ENCODE measurements around the gene DEPP1.
A peak's percentile ranks its signal among the peaks of the same experiment; 100 is the strongest.

The DEPP1 gene

DNA sequence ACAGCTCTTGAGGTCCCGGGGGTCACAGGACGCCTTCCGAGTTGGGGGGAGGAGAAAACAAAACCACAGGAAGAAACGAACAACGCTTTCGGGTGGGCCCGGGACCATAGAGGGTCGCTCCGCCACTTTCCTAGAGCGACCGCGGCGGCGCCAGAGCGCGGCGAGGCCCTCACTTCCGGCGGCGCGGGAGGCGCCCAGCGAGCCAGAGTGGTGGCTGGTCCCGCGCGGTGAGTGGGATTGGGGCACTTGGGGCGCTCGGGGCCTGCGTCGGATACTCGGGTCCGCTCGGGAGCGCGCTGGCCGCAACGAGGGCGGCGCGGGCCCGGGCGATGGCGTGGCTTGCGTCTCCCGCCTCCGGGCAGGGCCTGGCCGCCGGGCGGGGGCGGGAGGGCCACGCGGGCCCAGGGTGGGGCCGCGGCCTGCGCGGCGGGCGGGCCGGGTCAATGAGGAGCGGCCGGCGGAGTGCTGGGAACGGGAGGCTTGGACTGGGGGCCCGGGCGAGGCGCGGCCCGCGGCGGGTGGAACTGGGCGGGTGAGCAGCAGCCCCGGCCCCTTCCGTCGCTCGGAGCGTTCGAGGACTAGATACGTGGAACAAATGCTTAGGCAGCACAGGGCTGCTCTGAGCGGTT is 22.3 kb upstream of the DEPP1 start, which contains the start of gene ZNF22:
ZNF22 (plus strand) TSS at position 172 of the 629 bp plus-strand sequence. CDS start 2,446 bp downstream, outside the sequence.
- Histone ChIP-seq H3K27me3 (ENCODE audit: insufficient read depth, low read length) (no peaks in the 10 kb centered on the region), H3K9ac (ENCODE audit: low read depth, low read length) (peak within 1 kb of the TSS; percentile 93), H3K4me1 (ENCODE audit: insufficient read depth, low read length) (peaks cover 24% of the 10 kb centered on the region; the same call in 1 of the 2 replicates), H3K36me3 (ENCODE audit: insufficient read depth, low read length) (peaks cover 31% of the 10 kb centered on the region), H3K27ac (ENCODE audit: low read depth, low read length) (0 out of 2 replicates have a peak within 1 kb of the TSS, but pooled peaks have one; percentile 18), H3K4me3 (ENCODE audit: low read length) (peak within 1 kb of the TSS; percentile 97), H3K9me3 (ENCODE audit: insufficient read depth, low read depth, low read length) (no peaks in the 10 kb centered on the region)
- WGBS, result 1% methylated on average over 79 of the region's 79 CpGs

DNA sequence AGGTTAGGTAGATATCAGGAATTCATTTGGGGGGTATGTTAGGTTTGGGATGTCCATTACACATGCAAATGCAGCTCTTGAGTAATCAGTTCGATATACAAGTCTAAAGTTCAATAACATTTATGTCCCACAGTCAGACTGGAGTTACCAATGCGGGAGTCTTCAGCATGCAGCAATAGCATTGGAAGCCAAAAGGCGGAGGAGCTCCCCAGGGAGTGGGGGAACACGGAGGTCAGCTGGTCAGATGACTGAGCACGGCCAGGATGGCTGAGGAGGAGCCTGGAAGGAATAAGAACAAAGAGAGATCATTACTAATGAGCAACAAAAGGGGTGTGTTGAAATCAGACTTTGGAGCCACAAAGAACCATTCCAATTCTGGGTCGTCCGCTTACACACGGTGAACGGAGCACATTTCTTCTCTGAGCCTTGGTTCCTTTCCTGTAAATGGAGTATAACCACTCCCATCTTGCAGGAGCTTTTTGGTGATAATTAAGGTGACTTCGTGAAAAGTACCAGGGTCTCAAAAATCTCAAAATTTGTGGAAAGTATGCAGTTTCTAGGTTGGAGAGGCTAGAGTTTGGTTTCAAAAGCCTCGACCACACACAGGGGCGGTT is 21.6 kb upstream of the DEPP1 start:
- peak overlapping the region; percentile 93 for H3K9ac ChIP-seq (ENCODE audit: low read depth, low read length)

DNA sequence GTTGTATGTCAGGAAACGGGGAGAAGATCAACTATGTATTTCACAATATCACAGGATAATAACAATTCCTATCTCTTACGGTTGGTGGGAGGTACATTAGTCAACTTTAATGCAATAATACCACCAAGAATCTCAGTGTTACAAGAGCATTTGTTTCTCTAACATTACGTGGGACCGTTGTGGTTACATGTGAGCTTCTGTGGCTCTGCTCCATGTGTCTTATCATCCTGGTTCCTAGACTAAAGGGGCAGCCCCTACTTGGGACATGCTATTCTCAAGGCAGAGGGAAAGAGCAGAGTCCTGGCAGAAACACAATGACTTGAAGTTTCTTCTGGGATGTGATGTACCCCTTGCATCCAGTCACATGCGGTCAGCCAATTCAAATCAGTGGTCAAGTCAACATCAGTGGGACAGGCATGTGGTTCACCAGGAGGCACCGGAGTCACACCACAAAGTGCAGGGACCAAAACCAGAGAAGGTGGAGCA is 19.6 kb upstream of the DEPP1 start:
- Histone ChIP-seq H3K27ac (ENCODE audit: low read depth, low read length) (no peak overlapping the region), H3K9me3 (ENCODE audit: insufficient read depth, low read depth, low read length) (no peaks in the 10 kb centered on the region), H3K27me3 (ENCODE audit: insufficient read depth, low read length) (no peaks in the 10 kb centered on the region), H3K36me3 (ENCODE audit: insufficient read depth, low read length) (peaks cover 7% of the 10 kb centered on the region), H3K4me3 (ENCODE audit: low read length) (no peak overlapping the region), H3K9ac (ENCODE audit: low read depth, low read length) (no peak overlapping the region), H3K4me1 (ENCODE audit: insufficient read depth, low read length) (peaks cover 34% of the 10 kb centered on the region)
- 96% methylated on average over 6 of the region's 6 CpGs for WGBS

More for the DNA sequence above, 21.6 kb upstream of the DEPP1 start:
- H3K36me3 ChIP-seq (ENCODE audit: insufficient read depth, low read length), result peaks cover 27% of the 10 kb centered on the region
- peaks cover 24% of the 10 kb centered on the region; the same call in 1 of the 2 replicates for H3K4me1 ChIP-seq (ENCODE audit: insufficient read depth, low read length)
- H3K9me3 ChIP-seq (ENCODE audit: insufficient read depth, low read depth, low read length), result no peaks in the 10 kb centered on the region
- 60% methylated on average over 12 of the region's 12 CpGs for WGBS
- H3K27me3 ChIP-seq (ENCODE audit: insufficient read depth, low read length), result no peaks in the 10 kb centered on the region
- peak overlapping the region; percentile 97 for H3K4me3 ChIP-seq (ENCODE audit: low read length)
- H3K27ac ChIP-seq (ENCODE audit: low read depth, low read length), result no peak overlapping the region

DNA sequence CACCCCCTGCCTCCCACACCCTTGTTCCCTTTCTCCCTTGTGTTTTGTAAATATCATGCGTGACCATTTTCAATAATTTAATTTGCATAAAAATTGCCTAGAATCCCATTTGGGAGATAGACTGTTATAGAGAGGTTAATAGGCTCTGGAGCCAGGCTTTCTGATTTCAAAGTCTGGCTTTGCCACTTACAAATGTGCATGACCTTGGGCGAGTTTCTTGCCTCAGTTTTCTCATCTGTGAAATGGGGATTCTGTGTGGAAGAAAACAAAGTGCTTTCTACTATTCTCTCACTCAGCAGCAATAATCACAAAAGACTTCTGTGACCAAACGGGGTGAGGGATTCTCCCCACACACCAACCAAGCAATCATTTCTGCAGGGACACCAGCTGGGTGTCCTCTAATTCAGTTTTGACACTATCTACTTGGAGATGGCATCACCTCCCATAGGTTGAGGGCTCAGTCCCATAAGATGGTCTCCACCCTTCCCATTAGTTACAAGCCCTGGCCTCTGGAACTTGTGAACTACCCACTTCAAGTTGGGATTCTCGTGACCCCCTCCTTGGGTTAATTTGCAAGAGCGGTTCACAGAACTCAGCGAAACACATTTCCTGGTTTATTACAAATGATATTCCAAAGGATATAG is 18.6 kb upstream of the DEPP1 start:
- Histone ChIP-seq H3K4me1 (ENCODE audit: insufficient read depth, low read length) (peaks cover 32% of the 10 kb centered on the region), H3K9me3 (ENCODE audit: insufficient read depth, low read depth, low read length) (no peaks in the 10 kb centered on the region), H3K9ac (ENCODE audit: low read depth, low read length) (no peak overlapping the region), H3K4me3 (ENCODE audit: low read length) (no peak overlapping the region), H3K27ac (ENCODE audit: low read depth, low read length) (no peak overlapping the region), H3K36me3 (ENCODE audit: insufficient read depth, low read length) (no peaks in the 10 kb centered on the region), H3K27me3 (ENCODE audit: insufficient read depth, low read length) (no peaks in the 10 kb centered on the region)
- 94% methylated on average over 4 of the region's 6 CpGs for WGBS

DNA sequence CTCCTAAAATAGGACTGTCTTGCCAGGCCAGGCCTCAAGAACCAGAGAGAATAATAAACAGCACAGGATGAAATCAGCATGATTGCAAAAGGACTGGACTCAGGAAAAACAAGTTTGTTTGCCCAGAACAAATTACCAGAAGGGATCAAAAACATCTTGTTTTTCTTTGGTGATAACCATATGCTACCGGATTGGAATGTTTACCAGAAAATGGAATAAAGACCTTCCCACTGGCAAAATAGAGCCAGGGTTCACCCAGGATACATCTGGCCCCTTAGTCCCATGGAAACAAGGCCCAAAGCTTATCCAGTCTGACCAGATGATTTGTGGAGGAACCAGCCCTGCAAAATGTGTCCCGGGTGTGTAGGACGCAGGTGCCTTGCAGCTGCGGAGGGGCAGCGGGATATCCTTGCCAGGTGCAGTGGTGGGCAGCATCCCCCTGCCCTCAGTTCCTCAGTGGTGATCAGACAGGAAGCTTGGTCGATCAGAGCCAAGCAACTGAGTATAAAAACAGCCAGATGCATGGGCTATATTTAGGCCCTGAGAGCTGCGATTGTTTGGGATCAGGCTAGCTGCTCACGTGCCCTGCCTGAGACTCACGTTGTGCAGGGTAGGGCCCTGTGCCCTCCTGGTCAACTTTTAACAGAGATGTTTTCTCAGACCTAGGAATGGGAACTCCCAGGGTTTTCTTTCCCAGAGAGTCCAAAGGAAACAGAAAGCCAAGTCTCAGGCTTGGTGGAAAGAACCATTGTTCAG is 17.5 kb upstream of the DEPP1 start:
- Histone ChIP-seq H3K36me3 (ENCODE audit: insufficient read depth, low read length) (no peaks in the 10 kb centered on the region), H3K9ac (ENCODE audit: low read depth, low read length) (no peak overlapping the region), H3K27me3 (ENCODE audit: insufficient read depth, low read length) (no peaks in the 10 kb centered on the region), H3K27ac (ENCODE audit: low read depth, low read length) (no peak overlapping the region), H3K4me1 (ENCODE audit: insufficient read depth, low read length) (peaks cover 32% of the 10 kb centered on the region), H3K9me3 (ENCODE audit: insufficient read depth, low read depth, low read length) (no peaks in the 10 kb centered on the region), H3K4me3 (ENCODE audit: low read length) (no peak overlapping the region)
- 94% methylated on average over 9 of the region's 9 CpGs for WGBS

DNA sequence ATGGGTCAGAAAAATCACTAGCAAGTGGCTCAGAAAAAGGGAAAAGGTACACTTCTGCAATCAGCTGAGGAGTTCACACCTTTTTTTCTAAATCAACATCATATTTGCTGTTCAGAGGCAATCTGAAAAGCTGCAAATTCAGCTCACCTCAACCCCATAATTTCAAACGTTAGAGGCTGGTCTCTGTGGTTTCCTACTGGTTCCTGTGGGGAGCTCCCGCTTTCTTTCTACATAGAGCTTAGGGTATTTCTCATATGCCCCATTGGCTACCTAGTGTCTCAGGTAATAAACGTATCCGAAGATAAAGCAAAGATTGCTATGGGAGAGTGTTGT is 16.9 kb upstream of the DEPP1 start:
- H3K27me3 ChIP-seq (ENCODE audit: insufficient read depth, low read length), result no peaks in the 10 kb centered on the region
- no peaks in the 10 kb centered on the region for H3K9me3 ChIP-seq (ENCODE audit: insufficient read depth, low read depth, low read length)
- WGBS, result 88% methylated on average over 4 of the region's 4 CpGs
- no peak overlapping the region for H3K4me3 ChIP-seq (ENCODE audit: low read length)
- H3K36me3 ChIP-seq (ENCODE audit: insufficient read depth, low read length), result no peaks in the 10 kb centered on the region
- H3K4me1 ChIP-seq (ENCODE audit: insufficient read depth, low read length), result peaks cover 37% of the 10 kb centered on the region
- no peak overlapping the region for H3K27ac ChIP-seq (ENCODE audit: low read depth, low read length)
- H3K9ac ChIP-seq (ENCODE audit: low read depth, low read length), result no peak overlapping the region

DNA sequence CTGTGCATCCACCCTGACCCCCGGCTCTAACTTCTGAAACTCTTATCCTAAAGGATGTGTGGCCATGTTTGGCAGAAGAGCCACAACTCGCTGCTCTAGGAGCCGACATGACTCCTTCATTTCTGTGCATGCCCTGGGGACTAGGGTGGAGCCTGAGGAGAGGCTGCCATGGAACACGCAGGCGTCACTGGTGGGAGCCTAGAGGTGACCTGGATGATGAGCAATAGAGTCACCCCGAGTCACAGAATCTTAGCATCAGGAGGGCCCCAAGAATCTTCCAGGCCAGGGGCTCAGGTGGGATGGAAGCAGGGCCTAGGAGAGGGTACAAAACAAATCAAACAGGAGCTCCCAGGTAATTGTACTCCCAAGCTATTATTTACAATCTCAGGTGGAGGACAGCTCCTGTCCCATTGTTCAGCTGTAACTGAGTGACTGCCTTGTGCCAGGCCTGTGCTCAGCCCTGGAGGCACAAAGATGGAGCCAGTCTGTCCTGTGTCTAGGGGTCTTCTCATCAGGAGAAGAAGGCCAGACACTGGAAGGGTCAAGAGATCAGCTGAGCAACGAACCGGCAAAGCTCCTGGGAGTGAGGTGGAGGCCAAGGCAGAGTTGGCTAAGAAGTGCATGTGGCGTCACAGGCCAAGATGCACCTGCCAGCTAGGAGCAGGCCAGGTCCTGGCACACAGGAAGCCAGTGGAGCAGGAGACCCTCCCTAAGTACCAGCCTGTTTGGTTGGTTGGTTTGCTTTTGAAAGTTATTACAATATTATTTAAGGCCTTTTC is 16.3 kb upstream of the DEPP1 start:
- Histone ChIP-seq H3K9me3 (ENCODE audit: insufficient read depth, low read depth, low read length) (no peaks in the 10 kb centered on the region), H3K4me3 (ENCODE audit: low read length) (no peak overlapping the region), H3K4me1 (ENCODE audit: insufficient read depth, low read length) (peaks cover 35% of the 10 kb centered on the region), H3K27ac (ENCODE audit: low read depth, low read length) (no peak overlapping the region), H3K36me3 (ENCODE audit: insufficient read depth, low read length) (no peaks in the 10 kb centered on the region), H3K27me3 (ENCODE audit: insufficient read depth, low read length) (no peaks in the 10 kb centered on the region), H3K9ac (ENCODE audit: low read depth, low read length) (no peak overlapping the region)
- 89% methylated on average over 9 of the region's 9 CpGs for WGBS

DNA sequence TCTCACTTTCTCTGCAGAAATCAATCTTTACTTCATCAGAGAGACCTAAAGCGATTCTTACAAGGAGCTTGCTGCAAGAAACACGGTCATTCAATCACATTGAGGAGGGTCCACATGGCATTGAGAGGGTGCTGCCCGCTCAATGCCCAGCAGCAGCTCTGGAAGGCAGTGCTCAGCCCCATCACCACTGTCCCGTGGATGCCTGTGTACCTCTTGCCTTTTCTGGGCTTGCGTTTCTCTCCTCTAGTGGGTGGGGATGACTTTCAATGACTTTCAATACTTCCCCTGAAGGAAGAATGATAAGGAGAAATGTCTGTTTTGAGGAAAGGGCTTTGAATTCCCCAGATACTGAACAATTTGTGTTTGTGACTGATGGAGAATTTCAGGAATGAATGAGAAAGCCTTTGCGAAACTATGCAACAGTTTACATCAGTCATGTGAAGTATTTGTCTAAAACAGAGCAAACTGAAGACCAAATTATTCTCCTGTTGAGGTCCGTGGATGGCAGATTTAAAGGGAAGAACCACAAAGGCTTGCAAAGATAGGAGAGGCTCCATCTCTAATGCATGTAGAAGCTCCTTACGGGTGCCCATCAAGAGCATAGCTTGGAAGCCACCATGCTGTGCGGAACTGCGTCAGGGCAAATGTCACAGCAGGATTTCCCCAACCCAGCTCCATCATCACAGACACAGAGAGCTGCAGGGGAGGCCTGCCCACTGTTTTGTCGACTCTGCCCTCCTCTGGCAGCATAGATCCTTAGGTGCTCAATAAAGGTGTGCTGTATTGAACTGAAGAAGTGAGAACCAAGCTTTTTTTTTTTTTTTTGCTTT is 15.5 kb upstream of the DEPP1 start:
- H3K9ac ChIP-seq (ENCODE audit: low read depth, low read length), result no peak overlapping the region
- WGBS, result 73% methylated on average over 11 of the region's 11 CpGs
- H3K27ac ChIP-seq (ENCODE audit: low read depth, low read length), result no peak overlapping the region
- no peaks in the 10 kb centered on the region for H3K27me3 ChIP-seq (ENCODE audit: insufficient read depth, low read length)
- no peaks in the 10 kb centered on the region for H3K36me3 ChIP-seq (ENCODE audit: insufficient read depth, low read length)
- no peaks in the 10 kb centered on the region for H3K9me3 ChIP-seq (ENCODE audit: insufficient read depth, low read depth, low read length)
- peaks cover 36% of the 10 kb centered on the region for H3K4me1 ChIP-seq (ENCODE audit: insufficient read depth, low read length)
- no peak overlapping the region for H3K4me3 ChIP-seq (ENCODE audit: low read length)

DNA sequence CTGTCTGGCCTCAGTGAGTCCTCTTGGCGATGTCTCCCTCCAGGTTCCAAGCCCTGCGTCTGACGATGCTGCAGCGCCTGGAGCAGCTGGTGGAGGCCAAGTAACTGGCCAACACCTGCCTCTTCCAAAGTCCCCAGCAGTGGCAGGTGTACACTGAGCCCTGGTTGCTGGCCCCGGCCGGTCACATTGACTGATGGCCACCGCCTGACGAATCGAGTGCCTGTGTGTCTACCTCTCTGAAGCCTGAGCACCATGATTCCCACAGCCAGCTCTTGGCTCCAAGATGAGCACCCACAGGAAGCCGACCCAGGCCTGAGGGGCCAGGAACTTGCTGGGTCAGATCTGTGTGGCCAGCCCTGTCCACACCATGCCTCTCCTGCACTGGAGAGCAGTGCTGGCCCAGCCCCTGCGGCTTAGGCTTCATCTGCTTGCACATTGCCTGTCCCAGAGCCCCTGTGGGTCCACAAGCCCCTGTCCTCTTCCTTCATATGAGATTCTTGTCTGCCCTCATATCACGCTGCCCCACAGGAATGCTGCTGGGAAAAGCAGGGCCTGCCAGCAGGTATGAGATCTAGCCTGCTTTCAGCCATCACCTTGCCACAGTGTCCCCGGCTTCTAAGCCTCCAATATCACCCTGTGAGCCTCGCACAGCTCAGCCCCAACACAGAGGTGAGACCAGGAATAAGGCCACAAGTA is 14.8 kb upstream of the DEPP1 start:
- no peak overlapping the region for H3K9ac ChIP-seq (ENCODE audit: low read depth, low read length)
- H3K4me1 ChIP-seq (ENCODE audit: insufficient read depth, low read length), result peaks cover 37% of the 10 kb centered on the region
- WGBS, result 95% methylated on average over 14 of the region's 14 CpGs
- H3K4me3 ChIP-seq (ENCODE audit: low read length), result no peak overlapping the region
- H3K36me3 ChIP-seq (ENCODE audit: insufficient read depth, low read length), result no peaks in the 10 kb centered on the region
- no peaks in the 10 kb centered on the region for H3K9me3 ChIP-seq (ENCODE audit: insufficient read depth, low read depth, low read length)
- H3K27ac ChIP-seq (ENCODE audit: low read depth, low read length), result no peak overlapping the region
- H3K27me3 ChIP-seq (ENCODE audit: insufficient read depth, low read length), result peaks cover 6% of the 10 kb centered on the region; the same call in 1 of the 2 replicates
